ENCODE measurements around the gene PSMG4. TPM values are rescaled to one million over a fixed set of nuclear protein-coding genes. Genes with fewer than 3 reads are reported as not detected.
"Not testable (repeated sequence)": the region's sequence is repeated elsewhere in the genome, so short reads cannot be mapped to it uniquely, and the experiment has no call there.

Gene PSMG4
- total RNA-seq, 1 experiment from 2014 or later = 10.1 TPM

GRCh38 chr6:3237761-3238662 lies 20.7 kb upstream of the PSMG4 start:
- peak; percentile 74 to 75 for DNase-seq
- H3K9me3 ChIP-seq (replicated peaks) = no peaks in the 10 kb centered on the region
- peak overlapping the region; percentile 11 for H3K4me3 ChIP-seq
- H3K4me1 ChIP-seq = peaks cover 5% of the 10 kb centered on the region; the same call in 1 of the 2 replicates
- no peaks in the 10 kb centered on the region for H3K36me3 ChIP-seq
- no peaks in the 10 kb centered on the region for H3K27me3 ChIP-seq
- H3K27ac ChIP-seq = peak overlapping the region; percentile 66

- Histone ChIP-seq H3K4me3 (no peak overlapping the region), H3K27ac (no peak overlapping the region), H3K9me3 (replicated peaks) (no peaks in the 10 kb centered on the region), H3K27me3 (no peaks in the 10 kb centered on the region), H3K4me1 (peaks cover 5% of the 10 kb centered on the region; the same call in 1 of the 2 replicates), H3K36me3 (no peaks in the 10 kb centered on the region)
- DNase-seq = no peak
Observed at GRCh38 chr6:3239110-3239830, 19.5 kb upstream of the PSMG4 start.

GRCh38 chr6:3240595-3240994 lies 18.2 kb upstream of the PSMG4 start:
- no peaks in the 10 kb centered on the region for H3K9me3 ChIP-seq (replicated peaks)
- DNase-seq = no peak
- H3K4me1 ChIP-seq = peaks cover 5% of the 10 kb centered on the region; the same call in 1 of the 2 replicates

DNA sequence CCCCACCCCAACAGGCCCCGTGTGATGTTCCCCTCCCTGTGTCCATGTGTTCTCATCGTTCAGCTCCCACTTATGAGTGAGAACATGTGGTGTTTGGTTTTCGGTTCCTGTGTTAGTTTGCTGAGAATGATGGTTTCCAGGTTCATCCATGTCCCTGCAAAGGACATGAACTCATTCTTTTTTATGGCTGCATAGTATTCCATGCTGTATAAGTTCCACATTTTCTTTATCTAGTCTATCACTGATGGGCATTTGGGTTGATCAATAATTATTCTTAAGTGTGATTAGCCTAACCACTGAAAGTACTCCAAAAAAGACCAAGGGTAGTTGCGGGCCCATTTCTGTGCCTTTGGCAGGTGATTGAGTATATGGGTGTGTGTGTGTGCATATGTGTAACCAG lies 17.0 kb upstream of the PSMG4 start:
- not testable (repeated sequence) for H3K4me3 ChIP-seq; H3K4me1 ChIP-seq; DNase-seq; H3K27ac ChIP-seq; H3K9me3 ChIP-seq (replicated peaks); H3K36me3 ChIP-seq; H3K27me3 ChIP-seq

More at GRCh38 chr6:3240595-3240994, 18.2 kb upstream of the PSMG4 start:
- Histone ChIP-seq H3K36me3 (no peaks in the 10 kb centered on the region), H3K4me3 (no peak overlapping the region), H3K27ac (no peak overlapping the region), H3K27me3 (no peaks in the 10 kb centered on the region)

DNA sequence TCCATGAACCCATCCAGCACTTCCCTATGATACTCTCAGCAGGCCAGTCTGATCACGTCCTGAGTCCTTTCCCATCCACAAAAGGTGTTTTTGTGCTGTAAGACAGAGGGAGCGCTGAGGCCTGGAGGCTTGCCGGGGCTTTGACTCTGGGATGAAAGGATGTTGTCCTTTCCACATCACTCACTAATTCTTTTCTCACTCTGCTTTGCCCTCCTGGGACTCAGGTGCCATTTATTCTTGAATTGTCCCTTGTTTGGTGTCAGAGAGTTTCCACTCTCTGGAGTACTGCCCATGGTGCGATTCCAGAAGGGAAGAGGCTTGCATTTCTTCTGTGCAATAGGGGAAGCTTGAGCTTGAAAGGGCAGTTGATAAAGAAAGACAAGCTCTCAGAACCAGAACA lies 16.0 kb upstream of the PSMG4 start:
- Histone ChIP-seq H3K36me3 (no peaks in the 10 kb centered on the region), H3K27ac (no peak overlapping the region), H3K9me3 (replicated peaks) (no peaks in the 10 kb centered on the region), H3K4me3 (no peak overlapping the region), H3K27me3 (no peaks in the 10 kb centered on the region), H3K4me1 (peaks cover 5% of the 10 kb centered on the region; the same call in 1 of the 2 replicates)
- DNase-seq = no peak

GRCh38 chr6:3244003-3244831 lies 14.5 kb upstream of the PSMG4 start:
- Histone ChIP-seq H3K36me3 (no peaks in the 10 kb centered on the region), H3K9me3 (replicated peaks) (no peaks in the 10 kb centered on the region), H3K27me3 (no peaks in the 10 kb centered on the region), H3K4me1 (no peaks in the 10 kb centered on the region), H3K27ac (no peak overlapping the region), H3K4me3 (no peak overlapping the region)
- DNase-seq = no peak

DNA sequence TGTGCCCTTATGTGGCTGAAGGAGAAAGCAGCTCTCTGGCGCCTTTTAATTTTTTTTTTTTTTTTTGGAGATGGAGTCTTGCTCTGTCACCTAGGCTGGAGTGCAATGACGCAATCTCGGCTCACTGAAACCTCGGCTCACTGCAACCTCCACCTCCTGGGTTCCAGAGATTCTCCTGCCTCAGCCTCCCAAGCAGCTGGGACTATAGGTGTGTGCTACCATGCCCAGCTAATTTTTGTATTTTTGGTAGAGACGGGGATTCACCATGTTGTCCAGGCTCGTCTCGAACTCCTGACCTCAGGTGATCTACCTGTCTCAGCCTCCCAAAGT lies 13.9 kb upstream of the PSMG4 start:
- not testable (repeated sequence) for H3K9me3 ChIP-seq (replicated peaks); DNase-seq; H3K36me3 ChIP-seq; H3K27ac ChIP-seq; H3K4me1 ChIP-seq; H3K4me3 ChIP-seq; H3K27me3 ChIP-seq

GRCh38 chr6:3245216-3245615 lies 13.5 kb upstream of the PSMG4 start:
- H3K27me3 ChIP-seq = no peaks in the 10 kb centered on the region
- H3K27ac ChIP-seq = no peak overlapping the region
- no peak for DNase-seq
- H3K36me3 ChIP-seq = no peaks in the 10 kb centered on the region
- H3K9me3 ChIP-seq (replicated peaks) = no peaks in the 10 kb centered on the region
- no peaks in the 10 kb centered on the region; the same call in 1 of the 2 replicates for H3K4me1 ChIP-seq
- no peak overlapping the region for H3K4me3 ChIP-seq

DNA sequence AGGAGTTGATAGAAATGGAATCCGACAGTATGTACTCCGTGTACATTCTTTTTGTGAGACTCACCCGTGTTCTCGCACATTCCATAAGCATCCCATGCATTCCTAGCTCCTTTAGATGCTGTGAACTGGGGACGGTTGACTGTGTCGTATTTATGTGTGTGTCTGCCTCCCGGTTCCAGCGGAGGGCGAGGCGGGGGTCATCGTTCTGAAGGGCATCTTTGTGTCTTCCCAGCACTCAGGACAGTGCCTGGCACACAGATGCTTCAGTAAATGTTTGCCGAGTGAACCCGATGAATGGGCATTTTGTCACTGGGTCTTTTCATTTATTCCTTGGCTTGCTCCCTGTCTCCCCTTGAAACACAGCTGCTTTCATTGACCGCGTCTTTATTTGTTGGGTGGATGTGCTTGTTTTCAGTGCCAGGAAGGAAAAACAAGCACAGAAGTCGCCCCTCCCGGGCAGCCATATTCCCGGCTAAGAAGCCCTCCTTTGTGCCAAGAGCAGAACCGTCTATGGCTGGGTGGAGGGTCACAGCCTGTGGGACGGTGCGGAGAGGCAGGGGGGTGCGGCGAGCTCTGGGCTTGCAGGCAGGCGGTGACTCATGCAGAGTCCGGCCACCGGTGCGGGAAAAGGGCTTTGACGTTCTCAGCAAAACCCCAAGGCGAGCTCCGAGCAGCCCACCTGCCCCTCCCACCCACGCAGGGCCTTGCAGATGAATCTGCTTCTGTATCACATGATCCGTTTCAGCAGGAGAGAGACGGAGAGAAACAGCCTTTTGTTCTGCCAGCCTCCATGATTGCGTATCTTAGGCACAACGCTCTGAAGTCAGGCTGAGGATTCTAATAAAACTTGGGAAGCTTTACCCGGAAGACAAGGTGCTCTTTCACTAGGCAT lies 11.2 kb upstream of the PSMG4 start:
- peak overlapping the region; percentile 21; the same call in 1 of the 2 replicates for H3K27ac ChIP-seq
- peak overlapping the region; percentile 50 for H3K4me3 ChIP-seq
- H3K36me3 ChIP-seq = no peaks in the 10 kb centered on the region
- no peaks in the 10 kb centered on the region for H3K9me3 ChIP-seq (replicated peaks)
- H3K27me3 ChIP-seq = no peaks in the 10 kb centered on the region
- no peaks in the 10 kb centered on the region; the same call in 1 of the 2 replicates for H3K4me1 ChIP-seq
- DNase-seq = peak; percentile 69 to 74

GRCh38 chr6:3249821-3250220 lies 8.9 kb upstream of the PSMG4 start:
- no peak for DNase-seq
- Histone ChIP-seq H3K9me3 (replicated peaks) (no peaks in the 10 kb centered on the region), H3K36me3 (no peaks in the 10 kb centered on the region), H3K27ac (no peak overlapping the region), H3K4me3 (no peak overlapping the region), H3K4me1 (no peaks in the 10 kb centered on the region; the same call in 1 of the 2 replicates), H3K27me3 (no peaks in the 10 kb centered on the region)

DNA sequence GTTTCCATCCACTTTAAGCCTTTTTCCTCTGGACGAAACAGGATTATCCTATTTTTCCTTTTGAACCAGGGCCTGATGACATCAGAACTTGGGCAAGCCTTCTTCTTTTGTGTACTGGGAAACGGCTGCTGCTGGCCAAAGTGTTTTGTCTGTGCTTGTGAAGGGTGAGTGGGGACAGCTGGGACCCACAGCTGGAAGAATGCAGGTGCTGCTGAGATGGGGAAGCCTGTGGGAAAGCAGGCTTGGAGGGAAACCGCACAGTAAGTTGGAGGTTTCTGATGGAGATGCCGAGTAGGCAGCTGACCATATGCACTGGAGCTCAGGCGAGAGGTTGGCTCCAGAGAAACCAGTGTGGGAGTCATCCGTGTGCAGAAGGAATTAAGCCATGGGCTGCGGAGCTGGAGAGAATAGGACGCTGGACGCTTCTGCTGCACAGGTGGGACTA lies 8.5 kb upstream of the PSMG4 start:
- H3K4me1 ChIP-seq = no peaks in the 10 kb centered on the region; the same call in 1 of the 2 replicates
- no peak overlapping the region for H3K4me3 ChIP-seq
- peak; percentile 35 to 51 for DNase-seq
- H3K36me3 ChIP-seq = no peaks in the 10 kb centered on the region
- no peaks in the 10 kb centered on the region for H3K27me3 ChIP-seq
- H3K9me3 ChIP-seq (replicated peaks) = no peaks in the 10 kb centered on the region
- no peak overlapping the region for H3K27ac ChIP-seq

GRCh38 chr6:3251462-3252314 lies 7.1 kb upstream of the PSMG4 start:
- H3K36me3 ChIP-seq = no peaks in the 10 kb centered on the region
- no peaks in the 10 kb centered on the region for H3K9me3 ChIP-seq (replicated peaks)
- no peak overlapping the region for H3K27ac ChIP-seq
- no peaks in the 10 kb centered on the region for H3K27me3 ChIP-seq
- 0 out of 2 replicates have a peak overlapping the region, but pooled peaks have one; percentile 12 for H3K4me3 ChIP-seq
- DNase-seq = peak; percentile 64 to 80
- H3K4me1 ChIP-seq = no peaks in the 10 kb centered on the region; the same call in 1 of the 2 replicates

DNA sequence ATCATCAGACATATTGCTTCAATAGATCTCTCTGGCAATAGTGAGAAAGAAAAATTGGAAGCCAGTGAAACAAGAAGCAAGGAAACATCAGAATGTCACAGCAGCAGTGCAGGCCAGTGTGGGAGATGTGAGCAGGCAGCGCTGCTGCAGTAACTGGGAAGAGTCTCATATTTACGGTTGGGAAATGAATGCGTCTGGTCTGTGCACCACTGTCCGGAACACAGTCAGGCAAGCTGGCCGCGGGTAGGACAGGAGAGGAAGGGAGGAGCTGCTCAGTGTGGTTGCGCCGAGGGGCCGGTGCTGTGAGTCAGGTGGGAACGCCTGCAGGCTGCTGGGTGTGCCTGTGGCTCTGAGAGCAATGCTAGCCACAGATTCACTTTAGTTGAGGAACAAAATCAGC lies 6.4 kb upstream of the PSMG4 start:
- H3K4me3 ChIP-seq = no peak overlapping the region
- no peaks in the 10 kb centered on the region for H3K36me3 ChIP-seq
- no peaks in the 10 kb centered on the region for H3K27me3 ChIP-seq
- H3K27ac ChIP-seq = no peak overlapping the region
- no peak for DNase-seq
- H3K9me3 ChIP-seq (replicated peaks) = no peaks in the 10 kb centered on the region
- H3K4me1 ChIP-seq = no peaks in the 10 kb centered on the region; the same call in 1 of the 2 replicates

Data from SJCRH30 (cell line).